Gastroesophageal sphincter (tissue), 4 donors: ENCODE measurements around the gene LMOD3. TPM values are rescaled to one million over a fixed set of nuclear protein-coding genes. Genes with fewer than 3 reads are reported as not detected.

Experiments
- ATAC-seq: fragments of 150-250 bp; one replicate; pipeline ENCODE4 v1.9.1; 2016; ENCODE audit warnings: mild to moderate bottlenecking, moderate library complexity
- H3K27ac ChIP-seq, 4 donors: fragments of 200-600 bp; sonication (generic) in 3 of 4; 1 replicate in 3 of 4; 2 replicates in 1 of 4; pipeline ENCODE4 v1.5.1; 2016 to 2019
- H3K27me3 ChIP-seq: fragments of 200-600 bp; sonication (generic); one replicate; pipeline ENCODE4 v1.5.1; 2019
- H3K36me3 ChIP-seq, 2 donors: fragments of 200-600 bp; sonication (generic); one replicate each; pipeline ENCODE4 v1.5.1; 2019; ENCODE audit warnings: control low read depth in 1 of 2
- H3K4me1 ChIP-seq, 3 donors: fragments of 200-600 bp; sonication (generic); 1 replicate in 2 of 3; 2 replicates in 1 of 3; pipeline ENCODE4 v1.5.1; 2016 to 2019; ENCODE audit warnings: control low read depth in 2 of 3
- H3K4me3 ChIP-seq, 2 donors: fragments of 200-600 bp; sonication (generic); one replicate each; pipeline ENCODE4 v1.5.1; 2019; ENCODE audit warnings: mild to moderate bottlenecking in 1 of 2, moderate library complexity in 1 of 2
- H3K9me3 ChIP-seq, 3 donors: fragments of 200-600 bp; sonication (generic); one replicate each; pipeline ENCODE4 v1.5.1; 2017 to 2019; ENCODE audit warnings: control low read depth in 2 of 3
- EP300 ChIP-seq: sonication (generic); formaldehyde crosslinking; IDR thresholded peaks from one replicate; pipeline ENCODE4 v1.6.1; 2017; ENCODE audit warnings: antibody characterized with exemption, mild to moderate bottlenecking
- POLR2A ChIP-seq, 2 donors: fragments of 450-650 bp; IDR thresholded peaks; one replicate each; pipeline ENCODE4 v1.6.1; 2017; ENCODE audit warnings: antibody characterized with exemption in 2 of 2, mild to moderate bottlenecking in 2 of 2, moderate library complexity in 1 of 2
- POLR2AphosphoS5 ChIP-seq: sonication (generic); formaldehyde crosslinking; IDR thresholded peaks from one replicate; pipeline ENCODE4 v1.6.1; 2017; ENCODE audit warnings: antibody characterized with exemption
- WGBS, 2 donors: methylation state at CpG; one replicate each; pipeline ENCODE4 v1.1.5; 2018; ENCODE audit warnings: low coverage in 1 of 2; 5-methylcytosine and 5-hydroxymethylcytosine counted together
- total RNA-seq, 4 donors: library from RNA; depleted of rRNA; stranded (reverse); fragments of >200 nt; gene quantifications; one replicate each; pipeline ENCODE4 v1.1.0, GENCODE V29; 2016
- TF ChIP-seq, protein P1 (sequence below), 4 experiments: fragments of 200-600 bp in 2 of 4; fragments of 450-650 bp in 2 of 4; sonication (generic) in 1 of 4; IDR thresholded peaks; one replicate each; pipeline ENCODE4 v1.5.1; 2017 to 2019; ENCODE audit warnings: antibody characterized with exemption in 4 of 4, mild to moderate bottlenecking in 2 of 4, moderate library complexity in 2 of 4

LMOD3 gene
- 1 to 10 TPM in 3 of 4 donors, under 1 TPM in 1; 0.99 to 4.0 (median 2.6) TPM for total RNA-seq

DNA sequence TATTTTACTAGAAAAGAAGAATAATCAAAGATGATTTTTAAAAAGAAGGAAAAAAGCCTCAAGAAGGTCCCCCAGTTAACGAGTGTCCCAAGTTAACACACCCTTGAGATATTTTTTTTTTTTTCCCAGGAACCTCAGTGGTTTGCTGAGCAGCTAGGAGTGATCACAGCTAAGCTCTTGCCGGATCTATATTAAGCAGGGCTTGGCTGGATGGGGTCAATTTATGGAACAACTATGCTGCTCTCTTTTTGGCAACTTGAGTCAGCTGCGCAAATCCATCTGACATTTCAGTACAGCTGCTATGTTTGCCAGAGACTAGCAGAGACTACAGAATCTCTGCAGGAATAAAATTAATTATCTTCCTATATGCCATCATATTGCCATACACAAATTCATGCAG is at the start of gene LMOD3:
TSS of gene LMOD3 (minus strand) at position 193 of the 400 bp plus-strand sequence. CDS start 209 bp downstream, outside the sequence.
- no peak for ATAC-seq
- Histone ChIP-seq H3K4me1 (peaks cover 0 to 14% (median 0%) of the 10 kb centered on the region in 3 donors), H3K9me3 (no peaks in the 10 kb centered on the region), H3K4me3 (peak within 1 kb of the TSS; percentile 18 to 36), H3K27ac (peak within 1 kb of the TSS; percentile 5 to 65 (median 48)), H3K36me3 (no peaks in the 10 kb centered on the region), H3K27me3 (no peaks in the 10 kb centered on the region)
- TF ChIP-seq EP300 (no peak), POLR2A (IDR thresholded peaks at IDR 0.05) (no peak), POLR2AphosphoS5 (no peak)
- TF ChIP-seq, protein P1, sequence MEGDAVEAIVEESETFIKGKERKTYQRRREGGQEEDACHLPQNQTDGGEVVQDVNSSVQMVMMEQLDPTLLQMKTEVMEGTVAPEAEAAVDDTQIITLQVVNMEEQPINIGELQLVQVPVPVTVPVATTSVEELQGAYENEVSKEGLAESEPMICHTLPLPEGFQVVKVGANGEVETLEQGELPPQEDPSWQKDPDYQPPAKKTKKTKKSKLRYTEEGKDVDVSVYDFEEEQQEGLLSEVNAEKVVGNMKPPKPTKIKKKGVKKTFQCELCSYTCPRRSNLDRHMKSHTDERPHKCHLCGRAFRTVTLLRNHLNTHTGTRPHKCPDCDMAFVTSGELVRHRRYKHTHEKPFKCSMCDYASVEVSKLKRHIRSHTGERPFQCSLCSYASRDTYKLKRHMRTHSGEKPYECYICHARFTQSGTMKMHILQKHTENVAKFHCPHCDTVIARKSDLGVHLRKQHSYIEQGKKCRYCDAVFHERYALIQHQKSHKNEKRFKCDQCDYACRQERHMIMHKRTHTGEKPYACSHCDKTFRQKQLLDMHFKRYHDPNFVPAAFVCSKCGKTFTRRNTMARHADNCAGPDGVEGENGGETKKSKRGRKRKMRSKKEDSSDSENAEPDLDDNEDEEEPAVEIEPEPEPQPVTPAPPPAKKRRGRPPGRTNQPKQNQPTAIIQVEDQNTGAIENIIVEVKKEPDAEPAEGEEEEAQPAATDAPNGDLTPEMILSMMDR (IDR thresholded peaks at IDR 0.05), result no peak
- 22 to 56% methylated on average over 3 of the region's 3 CpGs for WGBS, 2 donors

DNA sequence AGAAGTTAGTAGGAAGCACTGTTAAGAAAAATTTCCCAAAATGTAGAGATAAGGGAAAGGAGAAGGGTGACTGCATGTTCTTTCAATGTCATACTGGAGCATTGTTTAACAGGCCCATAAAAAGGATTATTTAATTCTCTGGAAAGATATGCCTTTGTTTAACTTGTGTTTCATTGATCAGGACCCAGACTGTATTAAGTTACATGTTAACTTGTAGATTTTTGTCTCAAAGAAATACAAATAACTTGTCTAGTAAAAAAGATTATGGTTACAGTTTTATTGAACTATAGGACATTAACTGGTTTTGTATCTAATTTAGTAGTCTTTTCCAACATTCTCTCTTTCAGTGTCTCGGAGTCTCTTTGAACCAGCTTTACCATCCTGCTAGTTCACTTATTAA is 49.7 kb upstream of the LMOD3 start:
- H3K4me1 ChIP-seq, result peaks cover 0 to 20% (median 3%) of the 10 kb centered on the region in 3 donors

DNA sequence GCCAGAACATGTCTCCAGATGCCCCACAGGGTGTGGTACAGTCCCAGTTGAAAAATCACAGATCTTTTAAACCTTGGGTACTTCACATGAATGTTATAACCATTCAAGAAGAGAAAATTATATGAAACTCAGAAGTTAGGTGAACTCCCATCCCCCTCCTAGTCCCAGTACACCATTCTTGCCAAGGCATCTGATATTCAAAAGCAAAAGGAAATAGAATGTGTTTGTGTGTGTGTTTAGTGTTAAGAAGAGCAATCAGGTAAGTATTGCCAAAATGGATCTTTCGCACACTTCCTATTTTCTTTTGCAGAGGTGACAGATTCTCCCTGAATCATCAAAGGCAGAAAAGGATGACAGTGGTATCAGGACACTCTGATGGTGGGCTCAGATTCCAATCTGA is 44.1 kb upstream of the LMOD3 start:
- ATAC-seq, result no peak
- Histone ChIP-seq H3K9me3 (no peaks in the 10 kb centered on the region), H3K4me3 (no peak overlapping the region), H3K4me1 (no peaks in the 10 kb centered on the region), H3K36me3 (peaks cover 0 to 4% of the 10 kb centered on the region in 2 donors), H3K27ac (no peak overlapping the region), H3K27me3 (no peaks in the 10 kb centered on the region)
- WGBS, 2 donors, result 100% methylated on average over 1 of the region's 1 CpG; no CpG with 5 or more reads in 1 of the 2 donors
- no peak for TF ChIP-seq POLR2A (IDR thresholded peaks at IDR 0.05)
- TF ChIP-seq, protein P1 (IDR thresholded peaks at IDR 0.05), result no peak
- no peak for TF ChIP-seq EP300
- no peak for TF ChIP-seq POLR2AphosphoS5

More for the DNA sequence above, 49.7 kb upstream of the LMOD3 start:
- ATAC-seq, result no peak
- Histone ChIP-seq H3K27ac (no peak overlapping the region), H3K9me3 (no peaks in the 10 kb centered on the region), H3K27me3 (no peaks in the 10 kb centered on the region), H3K36me3 (peaks cover 0 to 11% of the 10 kb centered on the region in 2 donors), H3K4me3 (no peak overlapping the region)
- WGBS, 2 donors, result 97 to 100% methylated on average over 1 of the region's 1 CpG
- TF ChIP-seq, protein P1 (IDR thresholded peaks at IDR 0.05), result no peak
- TF ChIP-seq POLR2AphosphoS5, result no peak

DNA sequence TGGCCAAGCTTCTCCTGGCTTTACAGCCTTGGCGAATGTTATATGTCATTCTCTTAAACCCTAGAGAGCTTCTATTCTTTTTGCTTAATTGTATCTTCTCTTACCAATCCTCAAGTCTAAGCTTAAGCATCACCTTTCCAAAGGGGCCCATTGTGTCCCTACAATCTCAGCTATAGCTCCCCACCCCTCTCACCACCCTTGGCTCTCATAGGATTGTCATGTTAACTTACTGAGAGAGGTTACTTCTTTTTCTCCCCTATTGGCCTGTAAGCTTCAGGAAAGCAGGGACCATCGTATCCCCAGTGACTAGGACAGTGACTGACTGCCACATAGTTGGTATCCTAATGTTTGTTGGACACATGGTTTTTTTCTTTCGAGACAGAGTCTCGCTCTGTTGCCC is 43.3 kb upstream of the LMOD3 start:
- Histone ChIP-seq H3K9me3 (no peaks in the 10 kb centered on the region), H3K4me3 (no peak overlapping the region), H3K27me3 (no peaks in the 10 kb centered on the region), H3K36me3 (no peaks in the 10 kb centered on the region), H3K27ac (no peak overlapping the region), H3K4me1 (no peaks in the 10 kb centered on the region)
- TF ChIP-seq EP300, result no peak
- TF ChIP-seq, protein P1 (IDR thresholded peaks at IDR 0.05), result no peak
- TF ChIP-seq POLR2A (IDR thresholded peaks at IDR 0.05), result no peak
- TF ChIP-seq POLR2AphosphoS5, result no peak
- ATAC-seq, result no peak
- 93 to 100% methylated on average over 2 to 3 of the region's 4 CpGs for WGBS, 2 donors

DNA sequence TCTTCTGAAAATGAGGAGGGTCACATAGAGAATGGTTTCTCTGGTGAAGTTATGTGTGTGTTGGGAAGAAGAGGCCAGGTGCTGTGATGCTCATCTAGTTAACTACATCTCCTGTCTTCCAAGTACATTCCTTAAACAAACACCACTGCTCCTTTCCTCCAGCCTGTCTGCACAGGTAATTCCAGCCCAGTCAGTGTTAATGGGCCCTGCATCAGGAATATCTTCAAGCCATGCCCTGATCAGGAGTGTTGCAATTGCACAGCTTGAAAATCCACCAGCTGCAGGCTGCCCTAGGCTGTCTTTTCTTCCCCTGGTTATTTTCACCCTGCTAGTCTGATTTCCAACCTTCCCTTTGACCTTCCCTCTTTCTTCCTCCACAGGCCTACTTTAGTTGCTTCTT is 41.9 kb upstream of the LMOD3 start:
- no peak overlapping the region for H3K27ac ChIP-seq
- ATAC-seq, result no peak
- H3K4me1 ChIP-seq, result no peaks in the 10 kb centered on the region
- H3K36me3 ChIP-seq, result no peaks in the 10 kb centered on the region
- H3K9me3 ChIP-seq, result no peaks in the 10 kb centered on the region
- TF ChIP-seq, protein P1 (IDR thresholded peaks at IDR 0.05), result no peak
- TF ChIP-seq POLR2A (IDR thresholded peaks at IDR 0.05), result no peak
- no peak for TF ChIP-seq POLR2AphosphoS5
- TF ChIP-seq EP300, result no peak
- no peak overlapping the region for H3K4me3 ChIP-seq
- H3K27me3 ChIP-seq, result no peaks in the 10 kb centered on the region
